ENCODE data around the gene ZSWIM9.

GRCh38 chr19:48196933-48197665 is 26.6 kb downstream of the ZSWIM9 start:
- no peak for TF ChIP-seq POLR2AphosphoS5 (IDR thresholded peaks at IDR 0.05; ENCODE audit: low read depth, low read length)
- TF ChIP-seq POLR2A (IDR thresholded peaks at IDR 0.05; ENCODE audit: low read depth, low read length), result no peak
